GM23338 (cell line): Measurements from ENCODE around the gene WDHD1. TPM values are rescaled to one million over a fixed set of nuclear protein-coding genes. Genes with fewer than 3 reads are reported as not detected.
"Not testable (repeated sequence)": the region's sequence is repeated elsewhere in the genome, so short reads cannot be mapped to it uniquely, and the experiment has no call there.

Source experiments
- ATAC-seq: fragments of 200-7000 bp; cut with Tn5 transposase; 3 replicates; pipeline ENCODE4 v1.9.1; 2020
- DNase-seq: peaks from one replicate; pipeline ENCODE4 v3.0.0-alpha.2; 2015; ENCODE audit warnings: low spot score
- H2AFZ ChIP-seq: fragments of 200-600 bp; sonication (generic); 2 replicates; pipeline ENCODE4 v1.8.0; 2016; ENCODE audit warnings: antibody characterized with exemption, mild to moderate bottlenecking, moderate library complexity
- H3F3A ChIP-seq: fragments of 200-600 bp; sonication (generic); replicated peaks from 2 replicates; pipeline ENCODE4 v1.8.0; 2017; ENCODE audit warnings: antibody characterized with exemption, mixed run types, low read depth
- H3K27ac ChIP-seq: fragments of 200-600 bp; sonication (generic); 2 replicates; pipeline ENCODE4 v1.6.1; 2016; ENCODE audit warnings: low read depth
- H3K27me3 ChIP-seq: fragments of 200-600 bp; sonication (generic); 2 replicates; pipeline ENCODE4 v1.8.0; 2016; ENCODE audit warnings: mild to moderate bottlenecking, mixed run types, moderate library complexity; ENCODE audit not compliant: insufficient read depth
- H3K36me3 ChIP-seq: fragments of 200-600 bp; sonication (generic); 2 replicates; pipeline ENCODE4 v1.8.0; 2016; ENCODE audit warnings: mild to moderate bottlenecking; ENCODE audit not compliant: insufficient read depth
- H3K4me1 ChIP-seq: fragments of 200-600 bp; sonication (generic); 2 replicates; pipeline ENCODE4 v1.8.0; 2016; ENCODE audit warnings: mild to moderate bottlenecking, moderate library complexity; ENCODE audit not compliant: insufficient read depth
- H3K4me2 ChIP-seq: fragments of 200-600 bp; sonication (generic); 2 replicates; pipeline ENCODE4 v1.7.1; 2017; ENCODE audit warnings: mixed run types
- H3K4me3 ChIP-seq: fragments of 200-600 bp; sonication (generic); 2 replicates; pipeline ENCODE4 v1.6.1; 2016; ENCODE audit warnings: mixed run types
- H3K79me2 ChIP-seq: fragments of 200-600 bp; sonication (generic); replicated peaks from 2 replicates; pipeline ENCODE4 v1.8.0; 2017; ENCODE audit warnings: mild to moderate bottlenecking; ENCODE audit not compliant: insufficient read depth
- H3K9me2 ChIP-seq: fragments of 200-600 bp; sonication (generic); 2 replicates; pipeline ENCODE4 v1.8.0; 2017; ENCODE audit not compliant: insufficient read depth
- H4K20me1 ChIP-seq: fragments of 200-600 bp; sonication (generic); replicated peaks from 2 replicates; pipeline ENCODE4 v1.8.0; 2017; ENCODE audit warnings: mild to moderate bottlenecking; ENCODE audit not compliant: insufficient read depth
- H3K27ac Mint-ChIP-seq: 2 replicates; pipeline ENCODE4 v1.8.0; 2020; ENCODE audit warnings: inconsistent platforms, mild to moderate bottlenecking, moderate library complexity, mixed read lengths
- H3K27me3 Mint-ChIP-seq: 3 replicates; pipeline ENCODE4 v1.8.0; 2022; ENCODE audit warnings: low read depth, mild to moderate bottlenecking, moderate library complexity, mixed read lengths, inconsistent platforms; ENCODE audit not compliant: insufficient read depth, poor library complexity
- H3K36me3 Mint-ChIP-seq: 3 replicates; pipeline ENCODE4 v1.8.0; 2021; ENCODE audit warnings: low read depth, mild to moderate bottlenecking, inconsistent platforms, moderate library complexity, mixed read lengths
- H3K4me1 Mint-ChIP-seq: 3 replicates; pipeline ENCODE4 v1.8.0; 2020; ENCODE audit warnings: mild to moderate bottlenecking, inconsistent platforms, mixed read lengths
- H3K4me3 Mint-ChIP-seq: 3 replicates; pipeline ENCODE4 v1.8.0; 2021; ENCODE audit warnings: moderate library complexity, mild to moderate bottlenecking, inconsistent platforms, mixed read lengths
- H3K9me3 Mint-ChIP-seq: 3 replicates; pipeline ENCODE4 v1.8.0; 2020; ENCODE audit warnings: moderate library complexity, mild to moderate bottlenecking, inconsistent platforms, mixed read lengths
- CREB1 ChIP-seq: fragments of 250-450 bp; sonication (Bioruptor Pico); IDR thresholded peaks from 2 replicates; pipeline ENCODE4 v1.5.0; 2020; ENCODE audit warnings: low read depth, mild to moderate bottlenecking, moderate library complexity
- CTCF ChIP-seq, 2 experiments: fragments of 200-600 bp in 1 of 2; sonication (generic) in 1 of 2; conservative IDR thresholded peaks; 2 replicates each; pipeline versions ENCODE4 v1.5.1 to v1.6.1; 2016 to 2017; ENCODE audit warnings: antibody characterized with exemption in 2 of 2, low read depth in 2 of 2, mild to moderate bottlenecking in 2 of 2, moderate library complexity in 1 of 2
- ETS1 ChIP-seq: IDR thresholded peaks from 2 replicates; pipeline ENCODE4 v1.6.1; 2016; ENCODE audit warnings: antibody characterized with exemption
- EZH2 ChIP-seq: fragments of 200-600 bp; sonication (generic); IDR thresholded peaks from one replicate; pipeline ENCODE4 v1.8.0; 2017; ENCODE audit warnings: antibody characterized with exemption, mild to moderate bottlenecking, low read depth; ENCODE audit not compliant: unreplicated experiment
- EZH2phosphoT487 ChIP-seq: fragments of 200-600 bp; sonication (generic); IDR thresholded peaks from one replicate; pipeline ENCODE4 v1.8.1; 2018; ENCODE audit warnings: antibody characterized with exemption; ENCODE audit not compliant: unreplicated experiment
- JUNB ChIP-seq: IDR thresholded peaks from one replicate; pipeline ENCODE4 v1.6.1; 2016; ENCODE audit warnings: antibody characterized with exemption; ENCODE audit not compliant: unreplicated experiment
- NANOG ChIP-seq: IDR thresholded peaks from 2 replicates; pipeline ENCODE4 v1.6.1; 2016; ENCODE audit warnings: antibody characterized with exemption, borderline replicate concordance
- POLR2AphosphoS5 ChIP-seq: IDR thresholded peaks from 2 replicates; pipeline ENCODE4 v1.6.1; 2016; ENCODE audit warnings: antibody characterized with exemption, low read depth
- REST ChIP-seq: IDR thresholded peaks from one replicate; pipeline ENCODE4 v1.6.1; 2018; ENCODE audit warnings: antibody characterized with exemption; ENCODE audit not compliant: unreplicated experiment
- STAT1 ChIP-seq: IDR thresholded peaks from one replicate; pipeline ENCODE4 v1.6.1; 2016; ENCODE audit warnings: antibody characterized with exemption; ENCODE audit not compliant: unreplicated experiment
- ZNF331 ChIP-seq: fragments of 250-450 bp; sonication (Bioruptor Pico); IDR thresholded peaks from 2 replicates; pipeline ENCODE4 v1.5.0; 2020; ENCODE audit warnings: low read depth, mild to moderate bottlenecking, moderate library complexity
- polyA plus RNA-seq: library from polyadenylated mRNA; unstranded; fragments of >200 nt; fragmentation: Nextera tagmentation; extraction: Ambion mirVana; gene quantifications from 2 replicates; pipeline ENCODE4 v1.2.1, GENCODE V29; 2016
- total RNA-seq: library from RNA; depleted of rRNA; stranded (reverse); fragments of >200 nt; shearing (Covaris generic); gene quantifications from 2 replicates; pipeline ENCODE4 v1.2.3, GENCODE V29; 2014

Gene WDHD1
- total and polyA plus RNA-seq, 2 experiments from 2014 or later = 48.8 to 65.4 TPM

- not testable (repeated sequence) for H2AFZ ChIP-seq, H3K27me3 Mint-ChIP-seq, DNase-seq, H3K9me2 ChIP-seq, H3K27me3 ChIP-seq, H3K36me3 ChIP-seq, ATAC-seq, H3K9me3 Mint-ChIP-seq
- peaks cover 10% of the 10 kb centered on the region for H4K20me1 ChIP-seq
- H3K4me3 ChIP-seq = peak overlapping the region; percentile 34
- peaks cover 31% of the 10 kb centered on the region for H3K4me1 ChIP-seq
- Mint-ChIP-seq H3K4me3 (peak overlapping the region; percentile 43), H3K36me3 (peaks cover 31% of the 10 kb centered on the region), H3K4me1 (peaks cover 23% of the 10 kb centered on the region), H3K27ac (peak overlapping the region; percentile 65; the same call in 1 of the 2 replicates)
- peak overlapping the region; percentile 96 for H3K27ac ChIP-seq
- peaks cover 88% of the 10 kb centered on the region for H3K79me2 ChIP-seq
- peaks cover 19% of the 10 kb centered on the region; the same call in 1 of the 2 replicates for H3F3A ChIP-seq
- peak overlapping the region; percentile 61 for H3K4me2 ChIP-seq
These were observed 2.5 kb downstream of the WDHD1 start for GRCh38 chr14:55024365-55024764.

- Histone ChIP-seq H3F3A (no peaks in the 10 kb centered on the region), H2AFZ (no peak overlapping the region), H3K27ac (no peak overlapping the region), H3K27me3 (no peaks in the 10 kb centered on the region), H3K4me2 (no peak overlapping the region), H3K4me1 (peaks cover 8% of the 10 kb centered on the region), H3K79me2 (peaks cover 95% of the 10 kb centered on the region), H3K36me3 (peaks cover 6% of the 10 kb centered on the region; the same call in 1 of the 2 replicates), H3K9me2 (no peaks in the 10 kb centered on the region), H4K20me1 (peaks cover 40% of the 10 kb centered on the region), H3K4me3 (no peak overlapping the region)
- ATAC-seq (no peak), DNase-seq (no peak)
- peaks cover 49% of the 10 kb centered on the region for H3K36me3 Mint-ChIP-seq
- peaks cover 5% of the 10 kb centered on the region for H3K4me1 Mint-ChIP-seq
- H3K27me3 Mint-ChIP-seq = peaks cover 2% of the 10 kb centered on the region
- H3K27ac Mint-ChIP-seq = no peak overlapping the region; the same call in 1 of the 2 replicates
- no peaks in the 10 kb centered on the region; the same call in 2 of the 3 replicates for H3K9me3 Mint-ChIP-seq
- H3K4me3 Mint-ChIP-seq = no peak overlapping the region
- no peak for TF ChIP-seq EZH2
- TF ChIP-seq CTCF (conservative IDR thresholded peaks at IDR 0.05; ENCODE audit: low read depth in 2 of 2) = no peak
- TF ChIP-seq NANOG = no peak
- no peak for TF ChIP-seq ETS1
- no peak for TF ChIP-seq STAT1
- no peak for TF ChIP-seq JUNB
- no peak for TF ChIP-seq REST
- TF ChIP-seq CREB1 (CRISPR knock-in tag) = no peak
- no peak for TF ChIP-seq ZNF331 (CRISPR knock-in tag)
- no peak for TF ChIP-seq POLR2AphosphoS5
- TF ChIP-seq EZH2phosphoT487 = no peak
These were observed 6.8 kb downstream of the WDHD1 start for GRCh38 chr14:55019968-55020554.
